H1 (cell line): ENCODE measurements around the gene TKFC. TPM values are rescaled to one million over a fixed set of nuclear protein-coding genes. Genes with fewer than 3 reads are reported as not detected.

ENCODE experiments used
- CTCF ChIA-PET: fragments of 300-600 bp; sonication (Branson Sonifier 250); formaldehyde crosslinking; loops from one replicate; lab custom pipeline; 2021; ENCODE audit not compliant: partially characterized antibody; lab: Charles Lee
- POLR2A ChIA-PET: fragments of 300-600 bp; sonication (Branson Sonifier 250); formaldehyde crosslinking; loops from one replicate; lab custom pipeline; 2021; ENCODE audit warnings: inconsistent platforms; ENCODE audit not compliant: partially characterized antibody; lab: Charles Lee
- DNase-seq, 2 experiments: peaks; one replicate each; pipeline versions ENCODE4 v3.0.0 to v3.0.0-alpha.2; 2010 to 2022; ENCODE audit warnings: low spot score in 2 of 2, low read depth in 1 of 2, mixed read lengths in 1 of 2
- FAIRE-seq: peaks from 2 replicates; lab custom pipeline; 2011; peaks lifted over from hg19 to GRCh38; lab: Jason Lieb, UNC
- H2AFZ ChIP-seq: 2 replicates; pipeline ENCODE4 v1.8.1; 2012; ENCODE audit warnings: low read length, inconsistent platforms
- H2AK5ac ChIP-seq: 2 replicates; pipeline ENCODE4 v1.6.1; 2013; ENCODE audit warnings: low read depth, low read length
- H2BK120ac ChIP-seq: replicated peaks from 2 replicates; pipeline ENCODE3; 2013; ENCODE audit warnings: low read depth, low read length, inconsistent platforms
- H2BK12ac ChIP-seq: 2 replicates; pipeline ENCODE4 v1.6.1; 2013; ENCODE audit warnings: low read depth, low read length
- H2BK15ac ChIP-seq: 2 replicates; pipeline ENCODE4 v1.6.1; 2013; ENCODE audit warnings: low read length
- H2BK20ac ChIP-seq: 2 replicates; pipeline ENCODE4 v1.6.1; 2013; ENCODE audit warnings: low read length
- H2BK5ac ChIP-seq: 2 replicates; pipeline ENCODE4 v1.6.1; 2013; ENCODE audit warnings: low read depth, low read length
- H3K14ac ChIP-seq: 2 replicates; pipeline ENCODE4 v1.6.1; 2013; ENCODE audit warnings: inconsistent platforms; ENCODE audit not compliant: insufficient read length
- H3K18ac ChIP-seq: 2 replicates; pipeline ENCODE4 v1.6.1; 2013; ENCODE audit warnings: low read length; ENCODE audit errors: extremely low read depth
- H3K23ac ChIP-seq: 2 replicates; pipeline ENCODE4 v1.6.1; 2013; ENCODE audit warnings: inconsistent platforms; ENCODE audit not compliant: insufficient read length
- H3K23me2 ChIP-seq: 2 replicates; pipeline ENCODE4 v1.6.1; 2013; ENCODE audit warnings: low read depth, low read length
- H3K27ac ChIP-seq: 2 replicates; pipeline ENCODE4 v1.6.1; 2011; ENCODE audit warnings: low read depth, low read length, inconsistent platforms
- H3K27me3 ChIP-seq, 4 experiments: replicated peaks in 1 of 4; 1 replicate in 1 of 4; 2 replicates in 3 of 4; pipeline versions ENCODE4 v1.6.1 to v1.8.1; 2011 to 2013; ENCODE audit warnings: low read length in 3 of 4, mild to moderate bottlenecking in 3 of 4, inconsistent platforms in 2 of 4, mixed read lengths in 2 of 4, moderate library complexity in 1 of 4; ENCODE audit not compliant: control insufficient read depth in 3 of 4, insufficient read depth in 3 of 4; ENCODE audit errors: extremely low read depth in 1 of 4
- H3K36me3 ChIP-seq, 4 experiments: 2 replicates each; pipeline versions ENCODE4 v1.6.1 to v1.8.1; 2011 to 2013; ENCODE audit warnings: mild to moderate bottlenecking in 4 of 4, low read length in 3 of 4, moderate library complexity in 2 of 4, control low read depth in 1 of 4, inconsistent platforms in 1 of 4; ENCODE audit not compliant: insufficient read depth in 4 of 4, control insufficient read depth in 2 of 4
- H3K4ac ChIP-seq: replicated peaks from 2 replicates; pipeline ENCODE3; 2013; ENCODE audit warnings: low read length, low read depth, mixed read lengths, inconsistent platforms; ENCODE audit not compliant: insufficient read length
- H3K4me1 ChIP-seq, 4 experiments: replicated peaks in 1 of 4; 1 replicate in 1 of 4; 2 replicates in 3 of 4; pipeline versions ENCODE4 v1.6.1 to v1.8.1; 2011 to 2013; ENCODE audit warnings: low read length in 3 of 4, inconsistent platforms in 2 of 4, mixed read lengths in 1 of 4; ENCODE audit not compliant: insufficient read depth in 4 of 4, control insufficient read depth in 3 of 4
- H3K4me2 ChIP-seq, 2 experiments: 2 replicates each; pipeline versions ENCODE4 v1.6.1 to v1.8.1; 2011 to 2013; ENCODE audit warnings: low read depth in 2 of 2, low read length in 2 of 2, control low read depth in 1 of 2, inconsistent platforms in 1 of 2, mild to moderate bottlenecking in 1 of 2; ENCODE audit not compliant: insufficient read depth in 1 of 2
- H3K4me3 ChIP-seq, 4 experiments: fragments of 200-600, 300-600 bp in 1 of 4; sonication (generic), shearing (Covaris generic), sonication (Bioruptor Twin) in 1 of 4; 2 replicates each; pipeline versions ENCODE4 v1.5.1 to v1.8.1; 2011 to 2016; ENCODE audit warnings: low read length in 4 of 4, low read depth in 3 of 4, control low read depth in 2 of 4, inconsistent platforms in 2 of 4, mild to moderate bottlenecking in 2 of 4, mixed read lengths in 1 of 4, moderate library complexity in 1 of 4; ENCODE audit not compliant: insufficient read depth in 2 of 4; ENCODE audit errors: extremely low read depth in 1 of 4
- H3K56ac ChIP-seq: replicated peaks from 2 replicates; pipeline ENCODE3; 2013; ENCODE audit warnings: low read depth, mild to moderate bottlenecking, mixed read lengths, low read length, inconsistent platforms; ENCODE audit not compliant: insufficient read length
- H3K79me1 ChIP-seq: 2 replicates; pipeline ENCODE4 v1.6.1; 2013; ENCODE audit warnings: low read depth, low read length, control low read depth
- H3K79me2 ChIP-seq, 2 experiments: 2 replicates each; pipeline versions ENCODE4 v1.6.1 to v1.8.1; 2012 to 2013; ENCODE audit warnings: low read length in 2 of 2, mild to moderate bottlenecking in 2 of 2, inconsistent platforms in 1 of 2; ENCODE audit not compliant: insufficient read depth in 2 of 2, control insufficient read depth in 1 of 2
- H3K9ac ChIP-seq, 4 experiments: replicated peaks in 1 of 4; 1 replicate in 1 of 4; 2 replicates in 3 of 4; pipeline versions ENCODE4 v1.6.1 to v1.8.1; 2011 to 2013; ENCODE audit warnings: low read depth in 3 of 4, low read length in 3 of 4, control low read depth in 2 of 4, mild to moderate bottlenecking in 2 of 4, moderate library complexity in 2 of 4, inconsistent platforms in 1 of 4; ENCODE audit errors: extremely low read depth in 1 of 4
- H3K9me3 ChIP-seq, 2 experiments: 2 replicates each; pipeline versions ENCODE4 v1.6.1 to v1.8.1; 2012 to 2013; ENCODE audit warnings: mild to moderate bottlenecking in 2 of 2, moderate library complexity in 2 of 2, control low read depth in 1 of 2, inconsistent platforms in 1 of 2, low read depth in 1 of 2, low read length in 1 of 2, mixed read lengths in 1 of 2; ENCODE audit not compliant: insufficient read depth in 2 of 2
- H4K20me1 ChIP-seq, 2 experiments: replicated peaks in 1 of 2; 2 replicates each; pipeline versions ENCODE3 to v1.8.1; 2011 to 2013; ENCODE audit warnings: inconsistent platforms in 2 of 2, low read length in 2 of 2, mild to moderate bottlenecking in 1 of 2; ENCODE audit not compliant: insufficient read depth in 2 of 2, control insufficient read depth in 1 of 2
- H4K5ac ChIP-seq: 2 replicates; pipeline ENCODE4 v1.6.1; 2013; ENCODE audit warnings: low read length, low read depth, mixed read lengths, inconsistent platforms; ENCODE audit not compliant: insufficient read length
- H4K8ac ChIP-seq: 2 replicates; pipeline ENCODE4 v1.8.0; 2013; ENCODE audit warnings: mild to moderate bottlenecking, moderate library complexity, low read length, inconsistent platforms; ENCODE audit not compliant: insufficient read depth; ENCODE audit errors: extremely low read depth
- H4K91ac ChIP-seq: replicated peaks from 2 replicates; pipeline ENCODE3; 2013; ENCODE audit warnings: low read length, mixed read lengths, inconsistent platforms; ENCODE audit not compliant: insufficient read length
- ASH2L ChIP-seq: fragments of 200-600, 300-600 bp; sonication (generic); IDR thresholded peaks from one replicate; pipeline ENCODE4 v1.7.1; 2017; ENCODE audit warnings: low read length
- CBX8 ChIP-seq: fragments of 300-800, 300-1000 bp; sonication (generic); IDR thresholded peaks from 2 replicates; pipeline ENCODE4 v1.7.1; 2016; ENCODE audit warnings: low read depth, low read length, borderline replicate concordance
- CEBPB ChIP-seq: IDR thresholded peaks from 2 replicates; pipeline ENCODE4 v1.6.1; 2012; ENCODE audit warnings: low read depth, low read length
- CREB1 ChIP-seq: IDR thresholded peaks from 2 replicates; pipeline ENCODE4 v1.6.1; 2012; ENCODE audit warnings: inconsistent platforms
- CTBP2 ChIP-seq: IDR thresholded peaks from 2 replicates; pipeline ENCODE4 v1.7.0; 2011; ENCODE audit warnings: borderline replicate concordance, mild to moderate bottlenecking, moderate library complexity, mixed read lengths, low read length; ENCODE audit not compliant: insufficient read depth, insufficient read length
- EGR1 ChIP-seq: IDR thresholded peaks from 2 replicates; pipeline ENCODE4 v1.6.1; 2011; ENCODE audit warnings: low read depth, low read length, borderline replicate concordance
- HDAC6 ChIP-seq: IDR thresholded peaks from one replicate; pipeline ENCODE4 v1.7.1; 2012; ENCODE audit warnings: low read depth, mild to moderate bottlenecking, inconsistent platforms, low read length, moderate library complexity
- MAFK ChIP-seq: IDR thresholded peaks from 2 replicates; pipeline ENCODE4 v1.6.1; 2012; ENCODE audit warnings: low read depth, mild to moderate bottlenecking, improper control_type of control experiment, low read length
- NANOG ChIP-seq: IDR thresholded peaks from 2 replicates; pipeline ENCODE4 v1.6.1; 2011; ENCODE audit warnings: low read length, low read depth, mild to moderate bottlenecking, inconsistent platforms; ENCODE audit not compliant: insufficient read depth, poor library complexity, severe bottlenecking
- SP4 ChIP-seq: IDR thresholded peaks from 2 replicates; pipeline ENCODE4 v1.6.1; 2012; ENCODE audit warnings: low read length, inconsistent platforms
- YY1 ChIP-seq: IDR thresholded peaks from 2 replicates; pipeline ENCODE4 v1.6.1; 2011; ENCODE audit warnings: low read depth, mild to moderate bottlenecking, low read length
- ZNF274 ChIP-seq: IDR thresholded peaks from 2 replicates; pipeline ENCODE4 v1.7.0; 2012; ENCODE audit warnings: low read length, borderline replicate concordance; ENCODE audit errors: extremely low read depth
- WGBS, 2 experiments: shearing (Covaris generic) in 1 of 2; methylation state at CpG; one replicate each; pipeline versions ENCODE4 v1.1.6 to v1.1.7; 2013 to 2015; ENCODE audit warnings: low lambda C conversion rate in 2 of 2, mixed read lengths in 2 of 2, inconsistent platforms in 1 of 2, low coverage in 1 of 2, missing lambda C conversion rate in 1 of 2; ENCODE audit not compliant: insufficient replicate concordance in 2 of 2, insufficient coverage in 1 of 2, insufficient read length in 1 of 2; ENCODE audit errors: extremely low coverage in 1 of 2, missing lambda C conversion rate in 1 of 2; 5-methylcytosine and 5-hydroxymethylcytosine counted together
- polyA plus RNA-seq, 7 experiments: library from polyadenylated mRNA; depleted of rRNA in 3 of 7; stranded (reverse) in 5 of 7; unstranded in 2 of 7; fragments of >200 nt in 5 of 7; fragments of 200-250 nt in 2 of 7; gene quantifications; 1 replicate in 5 of 7; 2 replicates in 1 of 7; 4 replicates in 1 of 7; pipeline versions ENCODE4 v1.2.1 to v1.2.3, GENCODE V29; 2011 to 2013; ENCODE audit warnings: missing spikeins in 2 of 7, mixed read lengths in 2 of 7
- total RNA-seq: library from RNA; stranded (reverse); fragmentation: NEBNext Ultra II Directional; extraction: Animal tissue kit (Norgen Biotek cat#: 25700); gene quantifications from 2 replicates; pipeline ENCODE4 v1.2.1, GENCODE V29; 2021

The TKFC gene
- total and polyA plus RNA-seq, 2 of the 8 experiments (the other 6 are each of a cell fraction or from before 2014, with no cell fraction given): 53.5 to 55.0 TPM

DNA sequence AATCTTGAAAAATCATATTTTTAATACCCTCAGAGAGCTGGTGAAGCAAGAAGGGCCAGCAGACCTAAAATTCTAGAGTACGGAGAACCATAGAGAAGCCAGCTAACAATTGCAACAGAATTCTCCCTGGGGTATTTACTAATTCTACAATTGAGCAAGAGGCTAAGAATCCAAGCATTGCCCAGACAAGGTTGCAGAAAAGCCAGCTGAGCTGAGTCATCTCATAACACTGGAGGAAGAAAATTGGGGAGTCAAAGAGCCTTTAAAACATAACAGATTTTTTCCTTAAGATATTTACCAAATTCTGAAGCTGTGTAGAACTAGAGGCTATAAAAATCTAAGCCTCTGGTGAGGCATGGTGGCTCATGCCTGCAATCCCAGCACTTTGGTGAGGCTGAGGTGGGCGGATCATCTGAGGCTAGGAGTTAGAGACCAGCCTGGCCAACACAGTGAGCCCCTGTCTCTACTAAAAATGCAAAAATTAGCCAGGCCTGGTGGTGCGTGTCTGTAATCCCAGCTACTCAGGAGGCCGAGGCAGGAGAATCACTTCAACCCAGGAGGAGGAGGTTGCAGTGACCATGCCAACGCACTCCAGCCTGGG, 45.8 kb downstream of the TKFC start:
- no peak for FAIRE-seq
- ChIA-PET POLR2A (interaction anchor here (1.9 to 38.6 kb wide), 3 partner anchors 13 to 50 kb away, joined by 6 to 1106 read pairs (median 6); partner anchors contain the start of genes CPSF7, CYB561A3, DDB1 and TKFC), CTCF (interaction anchor here (0.6 to 9.4 kb wide), 2 partner anchors 14 to 42 kb away, joined by 3 to 199 read pairs; partner anchors contain the start of genes CYB561A3 and TMEM138)
- H3K18ac ChIP-seq: no peak overlapping the region
- no peak overlapping the region for H3K4me2 ChIP-seq
- peaks cover 8 to 9% of the 10 kb centered on the region in 2 experiments; a peak in 3 of 4 replicates for H3K9me3 ChIP-seq
- no peaks in the 10 kb centered on the region for H3K79me2 ChIP-seq
- H2BK20ac ChIP-seq: no peak overlapping the region
- 86% methylated on average over 5 of the region's 5 CpGs; no CpG with 5 or more reads in 1 of the 2 experiments for WGBS, 2 experiments
- no peak overlapping the region for H3K4me3 ChIP-seq
- no peaks in the 10 kb centered on the region for H3K4me1 ChIP-seq
- H4K5ac ChIP-seq: no peak overlapping the region
- H2BK5ac ChIP-seq: no peak overlapping the region
- no peak overlapping the region for H4K91ac ChIP-seq
- no peaks in the 10 kb centered on the region for H3K27me3 ChIP-seq
- H3K79me1 ChIP-seq: no peaks in the 10 kb centered on the region
- H2AFZ ChIP-seq: no peak overlapping the region
- H3K14ac ChIP-seq: no peak overlapping the region
- H3K27ac ChIP-seq: no peak overlapping the region
- no peak overlapping the region for H2AK5ac ChIP-seq
- H2BK12ac ChIP-seq: no peak overlapping the region
- H3K23ac ChIP-seq: no peak overlapping the region
- no peak overlapping the region for H3K56ac ChIP-seq
- no peak overlapping the region for H2BK15ac ChIP-seq
- H3K23me2 ChIP-seq: no peaks in the 10 kb centered on the region
- H4K20me1 ChIP-seq: no peaks in the 10 kb centered on the region
- no peak overlapping the region for H3K9ac ChIP-seq
- peaks cover 0 to 15% (median 4%) of the 10 kb centered on the region in 4 experiments; a peak in 4 of 8 replicates for H3K36me3 ChIP-seq
- no peak overlapping the region for H3K4ac ChIP-seq
- no peak for DNase-seq
- H2BK120ac ChIP-seq: no peak overlapping the region
- no peak overlapping the region for H4K8ac ChIP-seq
- no peak for TF ChIP-seq ASH2L
- TF ChIP-seq SP4: no peak
- TF ChIP-seq CEBPB: no peak
- TF ChIP-seq HDAC6: no peak
- no peak for TF ChIP-seq CTBP2
- no peak for TF ChIP-seq YY1
- no peak for TF ChIP-seq MAFK
- TF ChIP-seq NANOG: no peak
- TF ChIP-seq CBX8: no peak
- no peak for TF ChIP-seq ZNF274
- no peak for TF ChIP-seq CREB1
- no peak for TF ChIP-seq EGR1
